Vagina (tissue), 2 donors: Measurements from ENCODE around the gene NFIB.

Experiments used
- POLR2A ChIP-seq, 2 donors: fragments of 450-650 bp; IDR thresholded peaks; one replicate each; pipeline ENCODE4 v1.6.1; 2017; ENCODE audit warnings: antibody characterized with exemption in 2 of 2, mild to moderate bottlenecking in 2 of 2, moderate library complexity in 2 of 2
- POLR2AphosphoS5 ChIP-seq, 2 donors: sonication (generic); formaldehyde crosslinking; IDR thresholded peaks; one replicate each; pipeline ENCODE4 v1.9.0; 2017; ENCODE audit warnings: antibody characterized with exemption in 2 of 2, mild to moderate bottlenecking in 2 of 2, low read depth in 1 of 2; ENCODE audit not compliant: insufficient read depth in 1 of 2
- TF ChIP-seq, protein P1 (sequence below), 3 experiments: fragments of 450-650 bp in 2 of 3; fragments of 200-600 bp in 1 of 3; sonication (generic) in 1 of 3; IDR thresholded peaks; one replicate each; pipeline ENCODE4 v1.5.1; 2017 to 2019; ENCODE audit warnings: antibody characterized with exemption in 3 of 3, mild to moderate bottlenecking in 2 of 3, moderate library complexity in 2 of 3

DNA sequence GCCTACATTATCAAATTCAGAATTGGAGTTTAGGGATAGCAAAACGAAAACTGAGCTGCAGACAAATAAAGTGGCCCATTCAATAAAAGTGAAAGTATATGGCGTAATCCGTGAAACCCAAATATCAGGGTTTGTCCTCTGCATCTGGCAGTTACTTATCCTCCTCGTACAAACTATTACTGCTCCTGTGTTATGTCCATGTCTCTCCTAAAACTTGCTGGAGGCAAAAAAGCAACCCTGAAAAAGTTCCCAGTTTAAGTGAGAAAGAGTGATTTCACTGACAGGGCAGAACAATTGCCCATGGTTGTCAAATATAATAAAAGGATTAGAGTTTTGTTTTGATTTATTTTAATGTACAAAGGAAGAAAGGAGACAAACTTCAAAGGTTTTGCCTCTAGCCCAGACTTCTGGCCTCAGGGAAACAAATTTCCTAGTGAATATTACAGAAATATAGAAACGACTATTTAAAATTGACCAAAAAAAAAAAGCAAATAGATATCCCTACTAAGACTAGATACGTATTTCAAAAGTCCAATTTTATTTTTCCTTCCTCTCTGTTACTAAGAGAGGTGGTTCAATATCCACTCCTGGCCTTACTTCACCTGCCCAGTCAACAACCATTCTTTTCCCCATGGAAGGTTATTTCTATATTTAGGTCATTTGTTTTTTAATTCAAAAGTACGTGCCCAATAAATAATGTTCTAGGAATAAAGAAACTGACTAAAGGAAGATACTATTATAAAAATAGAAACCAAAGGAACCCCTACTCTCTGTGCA is 50.0 kb downstream of the NFIB start:
- TF ChIP-seq, protein P1, sequence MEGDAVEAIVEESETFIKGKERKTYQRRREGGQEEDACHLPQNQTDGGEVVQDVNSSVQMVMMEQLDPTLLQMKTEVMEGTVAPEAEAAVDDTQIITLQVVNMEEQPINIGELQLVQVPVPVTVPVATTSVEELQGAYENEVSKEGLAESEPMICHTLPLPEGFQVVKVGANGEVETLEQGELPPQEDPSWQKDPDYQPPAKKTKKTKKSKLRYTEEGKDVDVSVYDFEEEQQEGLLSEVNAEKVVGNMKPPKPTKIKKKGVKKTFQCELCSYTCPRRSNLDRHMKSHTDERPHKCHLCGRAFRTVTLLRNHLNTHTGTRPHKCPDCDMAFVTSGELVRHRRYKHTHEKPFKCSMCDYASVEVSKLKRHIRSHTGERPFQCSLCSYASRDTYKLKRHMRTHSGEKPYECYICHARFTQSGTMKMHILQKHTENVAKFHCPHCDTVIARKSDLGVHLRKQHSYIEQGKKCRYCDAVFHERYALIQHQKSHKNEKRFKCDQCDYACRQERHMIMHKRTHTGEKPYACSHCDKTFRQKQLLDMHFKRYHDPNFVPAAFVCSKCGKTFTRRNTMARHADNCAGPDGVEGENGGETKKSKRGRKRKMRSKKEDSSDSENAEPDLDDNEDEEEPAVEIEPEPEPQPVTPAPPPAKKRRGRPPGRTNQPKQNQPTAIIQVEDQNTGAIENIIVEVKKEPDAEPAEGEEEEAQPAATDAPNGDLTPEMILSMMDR (IDR thresholded peaks at IDR 0.05), result no peak
- TF ChIP-seq POLR2A (IDR thresholded peaks at IDR 0.05) (no peak), POLR2AphosphoS5 (IDR thresholded peaks at IDR 0.05; ENCODE audit: insufficient read depth in 1 of 2, low read depth in 1 of 2) (no peak)
